Brain microvascular endothelial cell (primary cell): Measurements from ENCODE around the gene OR5D16.
"Not testable (repeated sequence)": the region's sequence is repeated elsewhere in the genome, so short reads cannot be mapped to it uniquely, and the experiment has no call there.

Experiments
- DNase-seq: peaks from one replicate; pipeline ENCODE4 v3.0.0-alpha.2; 2020
- H3K27ac ChIP-seq: fragments of 250-450 bp; sonication (Bioruptor Pico); 2 replicates; pipeline ENCODE4 v1.5.1; 2020; ENCODE audit warnings: mild to moderate bottlenecking, moderate library complexity
- H3K27me3 ChIP-seq: fragments of 250-450 bp; sonication (Bioruptor Pico); replicated peaks from 2 replicates; pipeline ENCODE4 v1.5.1; 2020; ENCODE audit warnings: mild to moderate bottlenecking
- H3K36me3 ChIP-seq: fragments of 250-450 bp; sonication (Bioruptor Pico); replicated peaks from 2 replicates; pipeline ENCODE4 v1.5.1; 2020; ENCODE audit warnings: mild to moderate bottlenecking
- H3K4me3 ChIP-seq: 2 replicates; pipeline ENCODE4 v1.5.1; 2011; ENCODE audit warnings: low read depth, mild to moderate bottlenecking, control low read depth, low read length, moderate library complexity
- in situ Hi-C: cut with HindIII; loops from 2 replicates; pipeline ENCODE4 v1.10.0; 2017; ENCODE audit warnings: low sequenced_read_pairs, low pct_ligation_motif_present

OR5D16 gene

DNA sequence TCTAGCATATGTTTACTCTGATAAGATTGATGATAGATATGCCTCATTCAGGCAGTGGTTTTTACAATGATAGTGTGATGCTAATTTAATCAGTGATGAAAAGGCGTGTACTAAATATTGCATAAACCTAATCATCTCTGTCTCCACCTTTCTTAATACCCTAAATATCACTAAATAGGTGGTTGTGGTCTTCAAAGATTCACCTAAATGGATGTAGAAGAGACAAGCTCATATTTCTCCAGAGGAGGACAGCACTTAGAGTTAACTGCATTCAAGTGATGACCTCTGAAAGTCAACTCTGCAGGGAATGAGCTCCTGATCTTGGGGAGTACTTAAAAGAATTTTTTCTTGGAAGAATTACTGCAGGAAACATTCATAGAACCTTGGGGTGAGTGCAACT is 44.4 kb downstream of the OR5D16 start, which contains the start of gene TRIM51:
TSS of gene TRIM51 (plus strand) at position 301 of the 400 bp plus-strand sequence. CDS start 2,132 bp downstream, outside the sequence.
- DNase-seq, H3K36me3 ChIP-seq, H3K27ac ChIP-seq, H3K27me3 ChIP-seq, in situ Hi-C loops, H3K4me3 ChIP-seq: not testable (repeated sequence)

DNA sequence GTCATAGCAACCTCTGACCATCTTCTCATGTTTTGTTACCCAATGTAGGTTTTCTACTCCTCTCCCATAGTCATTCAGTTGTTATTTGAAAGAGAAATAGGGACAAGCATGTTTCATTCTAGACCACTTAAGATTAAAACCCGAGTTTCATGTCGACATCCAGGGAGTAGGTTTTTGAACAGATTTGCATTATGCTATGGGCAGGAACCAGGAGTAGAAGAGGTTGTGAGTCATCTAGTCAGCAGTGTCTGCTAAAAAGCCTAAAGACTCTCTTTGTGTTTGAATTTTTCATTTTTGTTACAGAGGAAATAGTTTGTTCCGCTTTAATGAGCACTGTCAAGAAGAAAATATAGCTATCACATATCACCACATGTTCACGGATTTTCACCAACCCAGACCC is 46.4 kb downstream of the OR5D16 start:
- DNase-seq, H3K4me3 ChIP-seq, H3K27ac ChIP-seq, H3K36me3 ChIP-seq, H3K27me3 ChIP-seq, in situ Hi-C loops: not testable (repeated sequence)

DNA sequence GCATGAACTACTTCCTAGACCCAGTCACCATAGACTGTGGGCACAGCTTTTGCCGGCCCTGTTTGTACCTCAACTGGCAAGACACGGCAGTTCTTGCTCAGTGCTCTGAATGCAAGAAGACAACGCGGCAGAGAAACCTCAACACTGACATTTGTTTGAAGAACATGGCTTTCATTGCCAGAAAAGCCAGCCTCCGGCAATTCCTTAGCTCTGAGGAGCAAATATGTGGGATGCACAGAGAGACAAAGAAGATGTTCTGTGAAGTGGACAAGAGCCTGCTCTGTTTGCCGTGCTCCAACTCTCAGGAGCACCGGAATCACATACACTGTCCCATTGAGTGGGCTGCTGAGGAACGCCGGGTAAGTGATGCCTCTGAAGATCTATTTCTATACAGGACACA is 46.9 kb downstream of the OR5D16 start:
- H3K4me3 ChIP-seq, DNase-seq, in situ Hi-C loops, H3K36me3 ChIP-seq, H3K27ac ChIP-seq, H3K27me3 ChIP-seq: not testable (repeated sequence)
